ENCODE data around the gene HDLBP.
A peak's percentile ranks its signal among the peaks of the same experiment; 100 is the strongest.

The HDLBP gene

GRCh38 chr2:241291153-241291552 lies 24.3 kb downstream of the HDLBP start:
- no peak for ATAC-seq
- TF ChIP-seq PPARA (CRISPR knock-in tag; IDR thresholded peaks at IDR 0.05; ENCODE audit: borderline replicate concordance) (no peak), ZNF8 (CRISPR knock-in tag; IDR thresholded peaks at IDR 0.05) (no peak), ZFP3 (CRISPR knock-in tag; IDR thresholded peaks at IDR 0.05) (no peak), RARB (CRISPR knock-in tag; IDR thresholded peaks at IDR 0.05) (no peak), GLIS3 (CRISPR knock-in tag; IDR thresholded peaks at IDR 0.05) (no peak), ZNF70 (CRISPR knock-in tag; IDR thresholded peaks at IDR 0.05) (no peak), CSRNP3 (CRISPR knock-in tag; IDR thresholded peaks at IDR 0.05) (no peak), TOX (CRISPR knock-in tag; IDR thresholded peaks at IDR 0.05; ENCODE audit: borderline replicate concordance) (no peak), SNAI2 (CRISPR knock-in tag; IDR thresholded peaks at IDR 0.05) (no peak), TCF4 (CRISPR knock-in tag; IDR thresholded peaks at IDR 0.05; ENCODE audit: borderline replicate concordance) (no peak), ESRRG (CRISPR knock-in tag; IDR thresholded peaks at IDR 0.05) (no peak), ARNTL (CRISPR knock-in tag; IDR thresholded peaks at IDR 0.05; ENCODE audit: borderline replicate concordance, low read depth) (no peak), CSDC2 (CRISPR knock-in tag; IDR thresholded peaks at IDR 0.05) (no peak), ZFP30 (CRISPR knock-in tag; IDR thresholded peaks at IDR 0.05) (no peak), ZNF565 (CRISPR knock-in tag; conservative IDR thresholded peaks at IDR 0.05; ENCODE audit: low read depth) (no peak)

GRCh38 chr2:241289597-241289996 lies 25.9 kb downstream of the HDLBP start:
- TF ChIP-seq POU6F1 (CRISPR knock-in tag; IDR thresholded peaks at IDR 0.05; ENCODE audit: borderline replicate concordance, low read depth), result no peak
- no peak for TF ChIP-seq ISL1 (CRISPR knock-in tag; IDR thresholded peaks at IDR 0.05)
- TF ChIP-seq GLIS3 (CRISPR knock-in tag; IDR thresholded peaks at IDR 0.05), result no peak
- no peak for TF ChIP-seq PATZ1 (CRISPR knock-in tag; IDR thresholded peaks at IDR 0.05; ENCODE audit: borderline replicate concordance)
- no peak for TF ChIP-seq ARNTL (CRISPR knock-in tag; IDR thresholded peaks at IDR 0.05; ENCODE audit: borderline replicate concordance, low read depth)
- TF ChIP-seq TCF4 (CRISPR knock-in tag; IDR thresholded peaks at IDR 0.05; ENCODE audit: borderline replicate concordance), result no peak
- no peak for TF ChIP-seq CREB5 (CRISPR knock-in tag; IDR thresholded peaks at IDR 0.05; ENCODE audit: low read depth)
- TF ChIP-seq ZFP3 (CRISPR knock-in tag; IDR thresholded peaks at IDR 0.05), result no peak
- TF ChIP-seq ZFP30 (CRISPR knock-in tag; IDR thresholded peaks at IDR 0.05), result no peak
- TF ChIP-seq CSRNP3 (CRISPR knock-in tag; IDR thresholded peaks at IDR 0.05), result no peak
- no peak for TF ChIP-seq PPARA (CRISPR knock-in tag; IDR thresholded peaks at IDR 0.05; ENCODE audit: borderline replicate concordance)
- no peak for TF ChIP-seq ZNF565 (CRISPR knock-in tag; conservative IDR thresholded peaks at IDR 0.05; ENCODE audit: low read depth)
- TF ChIP-seq TSHZ2 (CRISPR knock-in tag; IDR thresholded peaks at IDR 0.05), result no peak
- no peak for TF ChIP-seq ZNF8 (CRISPR knock-in tag; IDR thresholded peaks at IDR 0.05)
- TF ChIP-seq TOX (CRISPR knock-in tag; IDR thresholded peaks at IDR 0.05; ENCODE audit: borderline replicate concordance), result no peak
- no peak for TF ChIP-seq ZC3H10 (CRISPR knock-in tag; IDR thresholded peaks at IDR 0.05)
- ATAC-seq, result peak; percentile 21; the same call in 1 of the 3 replicates
